ENCODE results near the gene NEU3. TPM values are rescaled to one million over a fixed set of nuclear protein-coding genes. Genes with fewer than 3 reads are reported as not detected.

The NEU3 gene
- total and polyA plus RNA-seq, 2 of the 4 experiments (the other 2 are of a cell fraction) = 5.5 to 10.6 TPM

DNA sequence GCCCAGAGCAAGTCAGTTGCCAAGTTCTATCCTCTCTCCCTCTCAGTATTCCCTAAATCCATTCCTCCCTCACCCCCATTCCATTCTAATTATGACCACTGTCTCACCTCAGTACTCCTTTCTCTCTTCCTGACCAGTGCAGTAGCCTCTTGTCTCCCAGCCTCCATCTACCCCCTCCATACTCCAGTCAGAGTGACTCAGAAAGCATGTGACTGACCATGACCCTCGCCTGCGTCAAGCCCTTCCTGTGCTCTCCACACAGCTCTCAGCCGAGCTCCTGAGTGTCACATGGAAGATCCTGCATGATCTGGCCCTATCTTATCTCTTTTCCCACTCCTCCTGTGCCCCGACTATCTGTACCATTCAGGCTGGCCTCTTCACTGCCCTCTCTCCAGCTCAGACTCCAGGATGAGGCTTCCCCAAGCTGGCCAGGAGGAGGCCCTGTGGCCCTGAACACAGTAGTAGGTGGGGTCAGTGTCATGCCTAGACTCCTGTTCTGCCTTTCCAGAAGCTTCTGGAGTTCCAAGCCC, 42.6 kb downstream of the NEU3 start (continued):
- TF ChIP-seq CEBPB (IDR thresholded peaks at IDR 0.05; ENCODE audit: low read depth, low read length) (no peak), BHLHE40 (IDR thresholded peaks at IDR 0.05; ENCODE audit: low read depth, low read length) (peak; percentile 74), MXI1 (IDR thresholded peaks at IDR 0.05; ENCODE audit: borderline replicate concordance, low read depth, low read length) (no peak)
- TF ChIP-seq, protein P1, sequence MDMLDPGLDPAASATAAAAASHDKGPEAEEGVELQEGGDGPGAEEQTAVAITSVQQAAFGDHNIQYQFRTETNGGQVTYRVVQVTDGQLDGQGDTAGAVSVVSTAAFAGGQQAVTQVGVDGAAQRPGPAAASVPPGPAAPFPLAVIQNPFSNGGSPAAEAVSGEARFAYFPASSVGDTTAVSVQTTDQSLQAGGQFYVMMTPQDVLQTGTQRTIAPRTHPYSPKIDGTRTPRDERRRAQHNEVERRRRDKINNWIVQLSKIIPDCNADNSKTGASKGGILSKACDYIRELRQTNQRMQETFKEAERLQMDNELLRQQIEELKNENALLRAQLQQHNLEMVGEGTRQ (IDR thresholded peaks at IDR 0.05; ENCODE audit: low read depth, low read length) = peak; percentile 89
